ENCODE measurements around the gene SKP1.

The SKP1 gene

GRCh38 chr5:134128648-134128995 is 48.1 kb downstream of the SKP1 start:
- no peak for DNase-seq

- no peak for DNase-seq
Measured at GRCh38 chr5:134127988-134128647, 48.6 kb downstream of the SKP1 start.

GRCh38 chr5:134127376-134127861 is 49.3 kb downstream of the SKP1 start:
- DNase-seq: peak; percentile 34

- DNase-seq: no peak
Measured at GRCh38 chr5:134125039-134126015, 51.4 kb downstream of the SKP1 start.

- peak; percentile 45 for DNase-seq
Measured at GRCh38 chr5:134124289-134125038, 52.3 kb downstream of the SKP1 start.

GRCh38 chr5:134123360-134123759 is 53.4 kb downstream of the SKP1 start:
- DNase-seq: no peak

GRCh38 chr5:134122530-134122929 is 54.2 kb downstream of the SKP1 start:
- peak; percentile 86 for DNase-seq

GRCh38 chr5:134120386-134121138 is 56.2 kb downstream of the SKP1 start:
- DNase-seq: no peak

- DNase-seq: peak; percentile 46
Measured at GRCh38 chr5:134119720-134120119, 57.0 kb downstream of the SKP1 start.

- DNase-seq: no peak
Measured at GRCh38 chr5:134118212-134118835, 58.4 kb downstream of the SKP1 start.

- no peak for DNase-seq
Measured at GRCh38 chr5:134116789-134117761, 59.7 kb downstream of the SKP1 start.

- DNase-seq: no peak
Measured at GRCh38 chr5:134116286-134116685, 60.5 kb downstream of the SKP1 start.

- DNase-seq: no peak
Measured at GRCh38 chr5:134115806-134116175, 61.0 kb downstream of the SKP1 start.

GRCh38 chr5:134114886-134115805 is 61.6 kb downstream of the SKP1 start:
- peak; percentile 90 for DNase-seq

GRCh38 chr5:134113902-134114875 is 62.6 kb downstream of the SKP1 start, which contains the start of gene TCF7:
TSS of gene TCF7 (plus strand) at chr5:134114681. CDS start at chr5:134114907, 226 bp downstream.
- peak; percentile 75 for DNase-seq

GRCh38 chr5:134113363-134113889 is 63.3 kb downstream of the SKP1 start:
- DNase-seq: no peak

- no peak for DNase-seq
Measured at GRCh38 chr5:134112726-134113362, 63.9 kb downstream of the SKP1 start.

Data from activated gamma-delta T cell treated with Interleukin-2 at 50 U/mL for 16 hours (primary cell).